ENCODE measurements around the gene KRT79.

- TF ChIP-seq POLR2A (IDR thresholded peaks at IDR 0.05; ENCODE audit: control extremely low read depth in 1 of 2, low read depth in 2 of 2, low read length in 2 of 2) (no peak), CTCF (IDR thresholded peaks at IDR 0.05; ENCODE audit: control extremely low read depth in 1 of 3, insufficient read depth in 1 of 3, low read depth in 1 of 3, low read length in 3 of 3) (no peak), EP300 (IDR thresholded peaks at IDR 0.05; ENCODE audit: borderline replicate concordance in 1 of 2, low read depth in 2 of 2, low read length in 2 of 2) (no peak), POLR2AphosphoS5 (IDR thresholded peaks at IDR 0.05; ENCODE audit: low read depth, low read length) (no peak), EZH2 (IDR thresholded peaks at IDR 0.05; ENCODE audit: low read depth, low read length, severe bottlenecking) (no peak), CHD2 (IDR thresholded peaks at IDR 0.05; ENCODE audit: low read length) (no peak)
- TF ChIP-seq, protein P1, sequence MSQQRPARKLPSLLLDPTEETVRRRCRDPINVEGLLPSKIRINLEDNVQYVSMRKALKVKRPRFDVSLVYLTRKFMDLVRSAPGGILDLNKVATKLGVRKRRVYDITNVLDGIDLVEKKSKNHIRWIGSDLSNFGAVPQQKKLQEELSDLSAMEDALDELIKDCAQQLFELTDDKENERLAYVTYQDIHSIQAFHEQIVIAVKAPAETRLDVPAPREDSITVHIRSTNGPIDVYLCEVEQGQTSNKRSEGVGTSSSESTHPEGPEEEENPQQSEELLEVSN (IDR thresholded peaks at IDR 0.05) = no peak
Observed at GRCh38 chr12:52846356-52846970, 12.4 kb upstream of the KRT79 start.

All from H1 (cell line).